ENCODE results near the gene LRRC55.
"Not testable (repeated sequence)": the region's sequence is repeated elsewhere in the genome, so short reads cannot be mapped to it uniquely, and the experiment has no call there.

Gene LRRC55

GRCh38 chr11:57161351-57161750 lies 20.4 kb upstream of the LRRC55 start:
- no peak for DNase-seq (ENCODE audit: low read depth in 2 of 2)

GRCh38 chr11:57162179-57162898 lies 19.4 kb upstream of the LRRC55 start:
- no peak for DNase-seq (ENCODE audit: low read depth in 2 of 2)

GRCh38 chr11:57163160-57163868 lies 18.4 kb upstream of the LRRC55 start:
- DNase-seq (ENCODE audit: low read depth in 2 of 2) = no peak

GRCh38 chr11:57164317-57164716 lies 17.4 kb upstream of the LRRC55 start:
- no peak for DNase-seq (ENCODE audit: low read depth in 2 of 2)

GRCh38 chr11:57167125-57167846 lies 14.5 kb upstream of the LRRC55 start:
- DNase-seq (ENCODE audit: low read depth in 2 of 2) = no peak

GRCh38 chr11:57169732-57170313 lies 11.9 kb upstream of the LRRC55 start:
- DNase-seq (ENCODE audit: low read depth in 2 of 2) = not testable (repeated sequence)

- no peak for DNase-seq (ENCODE audit: low read depth in 2 of 2)
Measured at GRCh38 chr11:57172031-57172430, 9.7 kb upstream of the LRRC55 start.

- DNase-seq (ENCODE audit: low read depth in 2 of 2) = no peak
Measured at GRCh38 chr11:57174656-57175055, 7.1 kb upstream of the LRRC55 start.

- no peak for DNase-seq (ENCODE audit: low read depth in 2 of 2)
Measured at GRCh38 chr11:57175478-57175877, 6.3 kb upstream of the LRRC55 start.

GRCh38 chr11:57178334-57178733 lies 3.4 kb upstream of the LRRC55 start:
- DNase-seq (ENCODE audit: low read depth in 2 of 2) = no peak

- no peak for DNase-seq (ENCODE audit: low read depth in 2 of 2)
Measured at GRCh38 chr11:57179681-57180080, 2.1 kb upstream of the LRRC55 start.

- no peak for DNase-seq (ENCODE audit: low read depth in 2 of 2)
Measured at GRCh38 chr11:57180081-57180561, 1.6 kb upstream of the LRRC55 start.

- no peak for DNase-seq (ENCODE audit: low read depth in 2 of 2)
Measured at GRCh38 chr11:57180964-57181363, 789 bp upstream of the LRRC55 start.

- DNase-seq (ENCODE audit: low read depth in 2 of 2) = no peak
Measured at GRCh38 chr11:57182896-57183295, 1.1 kb downstream of the LRRC55 start.

- no peak for DNase-seq (ENCODE audit: low read depth in 2 of 2)
Measured at GRCh38 chr11:57190548-57190947, 8.8 kb downstream of the LRRC55 start.

- no peak for DNase-seq (ENCODE audit: low read depth in 2 of 2)
Measured at GRCh38 chr11:57191311-57192219, 9.8 kb downstream of the LRRC55 start.

GRCh38 chr11:57192316-57192715 lies 10.6 kb downstream of the LRRC55 start:
- DNase-seq (ENCODE audit: low read depth in 2 of 2) = no peak

- DNase-seq (ENCODE audit: low read depth in 2 of 2) = no peak
Measured at GRCh38 chr11:57196596-57196995, 14.8 kb downstream of the LRRC55 start.

GRCh38 chr11:57197762-57198161 lies 16.0 kb downstream of the LRRC55 start:
- no peak for DNase-seq (ENCODE audit: low read depth in 2 of 2)

GRCh38 chr11:57199330-57199729 lies 17.6 kb downstream of the LRRC55 start:
- DNase-seq (ENCODE audit: low read depth in 2 of 2) = no peak

GRCh38 chr11:57200917-57201316 lies 19.2 kb downstream of the LRRC55 start:
- no peak for DNase-seq (ENCODE audit: low read depth in 2 of 2)
